D341Med (cell line): Measurements from ENCODE around the gene ARID1B.
A peak's percentile ranks its signal among the peaks of the same experiment; 100 is the strongest.

ENCODE experiments used
- DNase-seq: peaks from one replicate; pipeline ENCODE4 v3.0.0; 2012; ENCODE audit warnings: low spot score

ARID1B gene

GRCh38 chr6:156992020-156992804 is 215.0 kb downstream of the ARID1B start:
- no peak for DNase-seq

DNA sequence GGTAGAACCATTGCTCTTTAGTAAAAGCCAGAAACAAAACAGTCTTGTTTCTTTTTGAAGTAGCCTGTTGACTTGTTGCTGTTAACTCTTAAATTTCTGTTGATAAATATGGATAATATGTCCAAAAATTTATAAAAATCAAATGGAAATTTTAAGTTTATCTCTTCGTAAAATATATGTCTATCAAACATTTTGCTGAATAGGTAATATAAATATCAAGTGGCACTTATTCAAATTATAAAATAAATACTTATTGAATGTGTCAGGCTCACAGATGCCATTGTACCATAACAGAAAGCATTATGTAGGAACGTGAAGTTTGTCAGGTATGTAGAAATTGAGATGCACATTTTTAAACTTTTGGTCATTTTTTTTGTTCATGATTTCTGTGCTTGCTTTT is 216.5 kb downstream of the ARID1B start:
- no peak for DNase-seq

DNA sequence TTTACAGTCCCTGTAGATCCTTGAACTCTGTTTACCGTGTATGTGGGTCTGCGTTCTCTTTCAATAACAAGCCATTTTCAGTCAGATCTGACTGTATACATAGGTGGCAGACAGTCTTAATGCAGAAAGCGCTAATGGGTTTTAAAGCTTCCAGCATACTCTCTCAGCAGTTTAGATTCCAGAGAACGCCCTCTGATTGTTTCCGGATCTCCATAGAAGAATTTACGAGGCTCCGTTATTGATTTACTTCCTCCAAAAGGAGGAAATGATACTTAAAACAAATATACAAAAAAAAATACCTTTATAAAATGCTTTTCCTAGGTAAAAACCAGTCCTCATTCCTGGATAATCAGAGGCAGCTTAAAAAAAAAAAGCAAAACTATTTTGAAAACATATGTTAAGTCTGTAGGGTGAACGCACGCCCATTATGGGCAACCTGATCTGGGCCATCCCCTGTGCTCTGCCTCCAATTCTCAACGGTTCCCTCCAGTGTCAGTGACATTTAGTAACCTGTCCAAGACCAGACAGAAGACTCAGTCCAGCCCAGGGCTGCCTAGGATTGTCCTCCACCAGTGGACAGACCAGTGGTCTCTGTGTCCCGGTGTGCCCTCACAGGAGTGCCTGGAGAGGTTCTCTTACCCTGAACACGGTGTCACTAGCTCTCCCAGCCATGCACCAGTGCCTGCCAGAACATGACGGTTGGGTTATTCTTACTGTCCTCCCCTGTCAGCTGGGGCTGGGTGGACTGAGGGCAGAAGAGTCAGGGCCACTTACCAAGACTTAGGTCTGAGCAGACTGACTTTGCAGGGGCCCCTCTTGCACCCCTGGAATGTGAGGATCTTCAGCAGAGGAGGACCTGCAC is 217.3 kb downstream of the ARID1B start:
- DNase-seq: no peak

DNA sequence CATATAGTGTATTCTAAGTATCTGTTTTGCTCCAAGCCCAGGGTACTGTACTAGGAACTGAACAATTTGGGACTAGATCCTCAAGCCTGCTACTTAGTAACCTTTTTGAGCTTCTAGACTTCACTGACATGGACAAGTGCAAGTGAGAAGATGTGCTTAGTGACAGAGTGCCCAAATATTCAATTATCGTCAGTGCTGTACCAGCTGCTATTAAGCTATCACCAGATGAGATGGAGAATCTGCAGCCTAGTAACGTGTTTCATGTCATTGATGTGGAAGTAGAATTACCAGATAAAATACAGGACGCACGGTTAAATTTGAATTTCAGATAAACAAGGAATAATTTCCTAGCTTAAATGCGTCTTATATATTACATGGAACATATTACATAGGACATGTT is 218.3 kb downstream of the ARID1B start:
- DNase-seq: no peak

DNA sequence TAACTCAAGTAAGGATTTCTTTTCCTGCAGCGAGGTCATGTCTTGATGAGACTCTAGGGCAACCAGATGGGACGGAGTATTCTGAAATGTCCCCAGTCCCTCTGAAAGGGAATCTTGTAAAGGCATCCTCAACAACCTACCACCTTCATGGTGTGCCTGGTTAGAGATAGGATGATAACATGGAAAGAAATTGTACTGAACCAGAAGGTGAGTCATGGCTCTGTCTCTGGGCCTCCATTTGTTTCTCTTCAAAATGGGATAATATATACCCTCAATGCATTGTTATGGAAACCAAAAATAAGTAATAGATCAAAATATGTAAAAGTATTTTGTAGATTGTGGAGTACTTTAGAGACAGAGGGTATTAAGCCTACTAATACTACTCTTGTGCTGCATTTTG is 219.1 kb downstream of the ARID1B start:
- no peak for DNase-seq

GRCh38 chr6:156998794-156999330 is 221.7 kb downstream of the ARID1B start:
- DNase-seq: no peak

GRCh38 chr6:156999762-157000161 is 222.6 kb downstream of the ARID1B start:
- DNase-seq: no peak

- DNase-seq: no peak
Measured at GRCh38 chr6:157001716-157002115, 224.5 kb downstream of the ARID1B start.

GRCh38 chr6:157002774-157003173 is 225.6 kb downstream of the ARID1B start:
- no peak for DNase-seq

- DNase-seq: no peak
Measured at GRCh38 chr6:157005940-157006339, 228.8 kb downstream of the ARID1B start.

- no peak for DNase-seq
Measured at GRCh38 chr6:157008568-157008967, 231.4 kb downstream of the ARID1B start.

- no peak for DNase-seq
Measured at GRCh38 chr6:157012355-157012754, 235.2 kb downstream of the ARID1B start.

GRCh38 chr6:157013649-157014304 is 236.6 kb downstream of the ARID1B start:
- DNase-seq: no peak

DNA sequence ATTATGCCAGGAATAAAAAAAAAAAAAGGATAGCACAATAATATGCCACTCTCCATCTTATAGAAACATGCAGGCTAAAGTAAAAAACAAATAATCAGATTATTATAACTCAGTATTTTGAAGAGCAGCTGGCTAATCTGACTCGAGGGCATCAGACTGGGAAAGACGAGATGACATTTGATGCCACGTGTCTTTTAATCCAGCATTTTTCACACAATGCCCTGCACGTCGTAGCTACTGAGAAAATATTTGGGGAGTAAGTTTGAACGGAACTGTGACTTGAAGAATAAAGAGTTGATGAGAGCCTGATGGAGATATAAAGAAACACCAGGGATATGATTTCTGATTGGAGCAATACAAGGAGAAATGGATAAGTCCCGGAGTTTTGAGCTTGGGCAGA is 237.7 kb downstream of the ARID1B start:
- no peak for DNase-seq

- DNase-seq: no peak
Measured at GRCh38 chr6:157017022-157017421, 239.8 kb downstream of the ARID1B start.

DNA sequence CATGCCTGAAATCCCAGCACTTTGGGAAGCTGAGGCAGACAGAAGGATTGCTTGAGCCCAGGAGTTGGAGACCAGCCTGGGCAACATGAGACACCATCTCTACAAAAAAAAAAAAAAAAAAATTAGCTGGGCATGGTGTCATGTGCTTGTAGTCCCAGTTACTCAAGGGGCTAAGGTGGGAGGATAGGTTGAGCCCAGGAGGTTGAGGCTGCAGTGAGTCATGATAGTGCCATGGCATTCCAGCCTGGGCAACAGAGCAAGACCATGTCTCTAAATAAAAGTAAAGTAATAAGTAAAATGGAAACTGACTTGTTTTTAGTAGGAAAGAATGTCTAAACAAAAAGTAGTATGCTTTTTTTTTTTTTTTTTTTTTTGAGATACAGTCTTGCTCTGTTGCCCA is 240.7 kb downstream of the ARID1B start:
- DNase-seq: no peak

DNA sequence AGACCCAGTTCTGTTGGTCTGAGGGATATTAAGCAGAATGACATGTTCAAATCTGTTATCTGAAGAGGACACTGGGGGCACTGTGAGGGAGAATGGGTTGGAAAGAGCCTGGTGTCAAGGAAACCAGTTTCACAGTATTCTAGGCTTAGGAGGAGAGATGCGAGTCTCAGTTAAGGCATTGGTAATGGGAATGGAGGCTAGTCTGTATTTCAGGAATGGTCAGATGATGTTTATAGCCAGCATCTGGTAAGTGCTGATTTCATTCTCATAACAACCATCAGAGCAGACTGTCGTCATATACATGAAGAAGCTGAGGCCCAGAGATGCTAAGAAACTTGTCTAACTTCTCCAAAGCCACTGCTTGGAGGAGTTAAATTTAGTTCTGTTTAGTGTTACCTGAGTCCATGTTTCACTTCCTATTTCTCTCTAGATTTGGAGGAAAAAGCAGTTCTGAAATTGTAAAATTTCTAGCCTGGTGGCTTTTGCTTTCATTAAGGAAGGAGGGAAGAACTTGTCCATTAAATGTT is 242.0 kb downstream of the ARID1B start:
- no peak for DNase-seq

DNA sequence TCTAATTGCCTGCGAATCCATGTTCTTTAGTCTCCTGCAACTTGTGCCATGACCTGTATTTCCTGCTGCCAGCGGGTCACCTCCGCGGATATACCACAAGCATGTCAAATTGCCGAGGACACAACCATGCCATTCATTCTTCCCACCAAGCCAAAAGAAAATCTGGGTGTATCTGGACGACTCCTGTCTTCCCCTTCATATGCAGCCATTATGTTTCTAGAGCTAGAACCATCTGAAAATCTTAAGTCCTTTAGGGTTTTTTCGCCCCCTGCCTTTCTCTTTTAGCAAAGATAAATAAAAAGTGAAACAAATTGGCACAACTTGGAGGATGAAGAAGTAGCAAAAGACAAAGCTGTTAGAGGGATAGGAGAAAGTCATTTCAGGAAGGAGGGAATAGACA is 242.6 kb downstream of the ARID1B start:
- DNase-seq: no peak

DNA sequence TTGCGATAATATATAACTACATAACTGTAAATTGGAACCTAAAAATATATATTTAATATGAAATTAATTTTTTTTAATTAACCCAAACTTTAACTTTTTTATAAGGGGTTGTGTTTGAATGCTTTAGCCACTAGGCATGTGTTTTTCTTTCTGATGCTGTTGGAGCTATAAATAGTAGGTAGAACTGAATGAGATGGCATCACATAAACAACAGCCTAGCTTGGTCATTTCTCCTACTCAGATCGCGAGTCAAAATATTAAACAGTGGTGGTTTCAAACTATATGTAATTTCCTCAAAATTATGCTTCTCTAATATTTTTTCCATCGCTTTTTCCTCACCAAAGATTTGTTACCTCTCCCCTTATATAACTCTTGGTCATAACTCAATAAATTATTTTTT is 243.2 kb downstream of the ARID1B start:
- no peak for DNase-seq

GRCh38 chr6:157020881-157021343 is 243.7 kb downstream of the ARID1B start:
- peak; percentile 70 for DNase-seq

GRCh38 chr6:157021344-157021992 is 244.3 kb downstream of the ARID1B start:
- DNase-seq: peak; percentile 87
